NCI-H146 (cell line): ENCODE results near the gene KLF7.
"Not testable (repeated sequence)": the region's sequence is repeated elsewhere in the genome, so short reads cannot be mapped to it uniquely, and the experiment has no call there.

Experiments
- DNase-seq: peaks from one replicate; lab custom pipeline; 2025; lab: John Stamatoyannopoulos, UW

The KLF7 gene

DNA sequence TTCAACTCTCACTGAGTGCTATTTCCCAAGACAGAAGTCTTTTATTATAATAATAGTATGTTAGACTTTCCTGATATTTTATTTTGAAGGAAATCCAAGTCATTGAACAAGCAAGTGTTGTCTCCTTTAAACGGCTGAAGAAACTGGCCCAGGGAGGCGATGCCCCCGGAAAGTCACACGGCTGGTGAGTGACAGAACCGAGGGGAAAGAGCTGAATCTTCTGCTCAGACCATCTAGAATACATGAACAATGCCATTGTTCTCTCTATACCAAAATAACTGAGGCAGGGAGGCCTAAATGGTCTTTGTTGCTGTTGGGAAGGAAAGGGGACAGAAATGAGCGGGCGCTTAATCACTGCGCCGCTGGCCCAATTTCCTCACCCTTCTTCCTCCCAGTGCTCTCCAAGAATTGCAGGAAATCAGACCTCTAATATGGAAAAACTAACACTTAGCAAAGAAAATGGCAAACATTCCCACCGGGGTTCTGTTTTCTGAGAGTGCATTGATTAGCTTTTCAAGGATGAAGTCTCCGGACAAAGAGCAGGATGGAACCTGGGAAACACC lies 101.5 kb downstream of the KLF7 start:
- no peak for DNase-seq

DNA sequence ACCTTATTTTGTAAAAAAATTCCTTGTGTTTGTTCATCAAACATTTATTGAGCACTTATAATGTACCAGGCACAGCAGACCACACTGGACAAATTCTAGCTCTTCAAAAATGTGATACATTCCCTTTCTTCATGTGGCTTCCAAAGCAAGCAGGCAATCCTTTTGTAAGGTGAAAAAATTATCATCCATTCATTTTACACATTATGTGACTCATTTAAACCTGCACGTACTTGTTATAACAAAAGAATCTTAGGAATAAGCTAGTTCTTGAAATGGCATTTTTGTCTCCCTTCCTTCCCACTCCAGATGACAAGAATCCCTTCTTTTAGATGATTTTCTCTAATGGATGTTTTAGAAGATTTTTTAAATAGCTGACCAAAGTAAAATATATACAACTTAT lies 104.6 kb downstream of the KLF7 start:
- no peak for DNase-seq

DNA sequence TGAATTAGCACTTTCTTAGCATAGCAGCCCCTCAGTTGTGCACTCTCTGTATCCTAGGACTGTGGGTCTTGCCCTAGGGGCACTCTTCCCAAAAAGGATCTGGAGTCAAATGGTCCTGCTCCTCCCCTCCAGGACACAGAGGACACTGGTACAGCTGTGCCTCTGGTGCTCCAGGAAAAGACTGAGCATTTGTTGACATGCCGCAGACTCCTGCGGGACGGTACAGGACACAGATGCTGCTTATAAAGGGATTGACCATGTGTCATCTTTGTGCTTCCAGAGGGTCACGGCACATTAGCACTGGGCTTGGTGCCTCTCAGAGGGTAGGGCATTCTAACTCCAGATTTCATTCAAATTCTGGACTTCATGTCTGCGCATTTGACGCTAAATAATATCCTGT lies 110.5 kb downstream of the KLF7 start:
- DNase-seq = no peak

DNA sequence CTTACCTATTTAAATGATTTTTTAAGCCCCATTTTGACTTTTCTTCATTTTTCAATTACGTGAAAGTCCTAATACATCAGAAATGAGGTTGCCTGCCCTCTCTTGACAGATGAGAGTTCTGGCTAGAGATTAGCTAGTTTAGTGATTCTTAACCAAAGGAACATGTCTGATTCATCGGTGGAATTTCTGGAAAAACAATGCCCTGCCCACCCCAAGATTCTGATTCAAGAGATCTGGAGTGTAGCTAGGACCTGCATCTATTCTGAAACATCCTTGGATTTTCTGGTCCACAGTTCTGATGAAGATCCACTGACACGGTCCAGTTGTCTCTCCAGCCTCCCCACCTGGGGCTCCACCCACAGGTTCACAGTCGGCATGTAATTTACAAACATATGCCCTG lies 111.2 kb downstream of the KLF7 start:
- no peak for DNase-seq

DNA sequence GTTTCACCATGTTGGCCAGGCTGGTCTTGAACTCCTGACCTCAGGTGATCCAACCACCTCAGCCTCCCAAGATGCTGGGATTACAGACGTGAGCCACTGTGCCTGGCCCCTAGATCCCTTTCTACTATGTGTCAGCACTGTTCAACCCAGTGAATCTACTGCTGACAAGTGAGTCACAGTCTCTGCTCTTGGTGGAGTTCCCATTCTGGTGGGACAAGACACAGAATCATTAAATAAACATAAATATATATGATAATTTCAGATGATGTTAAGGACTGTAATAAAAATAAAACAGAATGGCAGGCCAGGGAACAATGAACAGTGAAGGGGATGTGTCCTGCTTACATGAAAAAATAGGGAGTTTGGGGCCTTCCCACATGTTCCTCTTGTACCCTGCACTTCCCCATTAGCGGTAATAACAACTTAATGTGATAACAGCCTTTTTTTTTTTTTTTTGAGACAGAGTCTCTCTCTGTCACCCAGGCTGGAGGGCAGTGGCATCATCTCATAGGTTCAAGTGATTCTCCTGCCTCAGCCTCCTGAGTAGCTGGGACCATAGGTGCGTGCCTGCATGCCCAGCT lies 114.3 kb downstream of the KLF7 start:
- no peak for DNase-seq

DNA sequence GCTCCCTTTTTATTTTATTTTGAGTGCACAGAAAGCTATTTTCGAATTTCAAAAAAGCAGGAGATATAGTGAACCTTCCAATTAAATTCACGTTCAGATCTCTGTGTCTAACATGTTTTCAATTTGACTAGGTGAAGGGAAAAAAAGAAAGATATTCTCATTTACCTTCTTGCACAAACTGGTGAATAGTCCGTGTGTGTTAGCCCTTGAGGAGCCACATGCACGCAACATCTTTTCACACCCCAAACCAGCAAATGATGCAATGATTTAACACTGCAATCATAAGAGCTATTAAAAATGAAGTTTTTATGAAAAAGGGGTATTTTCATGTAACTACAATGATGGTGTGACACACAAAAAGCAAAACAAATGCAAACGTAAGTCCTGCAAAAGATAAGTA lies 116.6 kb downstream of the KLF7 start:
- no peak for DNase-seq

DNA sequence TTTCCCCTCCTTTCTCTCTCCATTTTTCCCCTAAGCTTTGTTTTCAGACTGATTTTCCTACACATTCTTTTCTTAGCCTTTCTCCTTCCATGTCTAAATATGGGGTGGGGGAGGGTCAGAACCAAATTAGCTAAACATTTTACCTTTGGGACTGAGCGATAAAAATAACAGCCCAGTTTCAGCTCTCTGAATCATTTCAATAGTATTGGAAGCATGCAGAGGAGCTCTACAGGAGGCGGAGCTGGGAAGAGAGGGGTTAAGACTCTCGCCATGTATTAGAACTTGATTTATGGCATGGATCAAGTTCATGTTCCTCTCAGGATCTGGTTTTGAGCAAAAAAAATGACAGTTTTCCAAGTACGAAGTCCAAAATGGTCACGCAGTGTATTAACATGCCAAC lies 117.3 kb downstream of the KLF7 start:
- no peak for DNase-seq

DNA sequence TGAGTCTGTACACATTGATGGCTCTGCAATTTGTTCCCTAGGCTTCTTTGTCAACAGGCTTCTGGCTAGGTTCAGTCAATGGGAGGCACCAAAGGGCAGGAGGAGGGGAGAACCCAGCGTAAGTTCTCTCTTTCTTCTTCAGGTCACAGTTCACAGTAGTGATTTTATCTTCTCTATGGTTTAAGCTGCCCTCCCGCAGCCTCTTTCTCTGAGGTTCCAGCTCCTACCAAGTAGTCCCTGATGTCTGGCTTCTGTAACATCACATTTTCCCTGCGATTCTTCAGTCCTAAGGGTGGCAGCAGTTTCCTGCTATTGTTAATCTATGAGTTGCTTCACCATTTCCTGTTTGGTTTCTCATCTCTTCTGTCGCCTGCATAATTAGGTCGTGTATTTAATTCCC lies 119.0 kb downstream of the KLF7 start:
- peak; percentile 12 for DNase-seq

DNA sequence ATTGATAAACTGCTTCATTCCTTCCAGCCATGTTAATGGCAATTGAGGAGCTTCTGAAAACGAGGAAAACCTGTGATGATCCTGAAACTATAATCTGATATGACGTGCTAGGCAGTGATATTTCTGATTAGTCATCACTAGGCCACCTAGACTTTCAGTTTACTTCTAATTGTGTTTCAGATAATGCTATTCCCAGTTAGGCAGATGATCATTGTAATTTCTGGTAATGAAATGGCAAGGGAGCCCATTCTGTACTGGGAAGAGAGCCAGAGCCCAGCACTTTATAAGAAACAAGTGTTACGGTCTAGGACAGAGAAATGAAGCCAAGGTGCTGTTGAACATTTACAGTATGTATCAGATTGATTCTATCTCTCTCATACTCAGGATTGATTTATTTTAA lies 120.2 kb downstream of the KLF7 start:
- DNase-seq = no peak

DNA sequence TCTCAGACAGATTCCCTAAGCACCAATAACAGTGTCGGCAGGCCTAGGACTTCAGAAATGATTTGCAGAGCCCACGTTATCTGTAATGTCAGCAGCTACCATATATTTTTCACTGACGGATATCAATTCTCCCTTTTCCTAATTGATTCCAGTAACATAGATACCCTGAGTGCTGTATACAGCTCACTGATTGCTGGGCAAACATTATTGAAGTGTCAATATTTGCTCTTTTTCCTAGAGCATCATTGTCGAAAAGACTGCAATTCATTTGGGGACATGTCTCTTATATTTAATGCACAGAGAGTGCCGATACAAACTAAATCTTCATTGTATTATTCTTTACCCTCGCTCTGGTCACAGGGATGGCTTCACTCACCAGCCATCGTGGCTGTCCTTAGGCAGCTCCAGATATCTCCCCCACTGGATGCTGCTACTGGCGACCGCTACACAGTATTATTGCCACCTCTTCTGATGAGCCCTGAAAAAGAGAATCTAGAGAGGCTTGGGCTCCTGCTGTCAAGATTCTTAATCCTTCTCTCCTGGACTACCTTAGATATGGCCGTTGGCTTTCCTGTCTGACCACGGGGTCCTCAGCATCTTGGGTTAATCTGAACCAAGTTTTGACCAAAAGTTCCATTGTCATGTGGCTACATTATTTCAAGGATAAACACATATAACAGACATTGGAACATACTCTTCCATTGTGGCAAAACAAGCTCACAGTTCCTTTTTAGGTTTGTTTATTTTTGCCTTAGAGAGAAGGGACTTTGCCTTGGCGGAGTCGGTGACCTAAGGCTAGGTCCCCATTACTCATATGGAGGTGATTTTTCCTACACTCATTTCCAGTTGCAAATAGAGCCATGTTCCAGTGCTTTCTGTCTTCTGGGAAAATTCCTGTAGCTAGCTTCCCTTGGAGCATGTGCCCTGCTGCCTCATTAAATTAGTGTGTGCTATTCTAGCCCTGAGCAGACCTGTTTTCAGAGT lies 121.1 kb downstream of the KLF7 start:
- DNase-seq = peak; percentile 58

DNA sequence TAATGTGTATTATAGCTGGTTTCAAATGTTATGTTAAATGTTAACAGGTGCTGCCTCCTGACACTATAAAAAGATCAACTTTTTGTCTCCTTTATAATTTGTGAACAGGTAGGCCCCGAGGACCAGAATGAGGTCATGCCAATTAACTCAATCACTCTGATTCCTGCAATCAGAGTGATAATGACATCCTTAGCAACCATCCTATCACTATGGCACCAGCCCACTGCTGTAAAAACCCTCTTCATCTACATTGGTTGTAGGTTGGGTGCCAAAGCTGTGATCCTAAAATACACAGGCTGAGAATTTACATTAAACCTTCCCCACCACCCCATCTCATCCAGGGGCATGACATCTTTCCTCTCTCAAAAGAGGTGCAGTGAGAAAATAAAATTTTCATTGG lies 122.9 kb downstream of the KLF7 start:
- peak; percentile 65 for DNase-seq

DNA sequence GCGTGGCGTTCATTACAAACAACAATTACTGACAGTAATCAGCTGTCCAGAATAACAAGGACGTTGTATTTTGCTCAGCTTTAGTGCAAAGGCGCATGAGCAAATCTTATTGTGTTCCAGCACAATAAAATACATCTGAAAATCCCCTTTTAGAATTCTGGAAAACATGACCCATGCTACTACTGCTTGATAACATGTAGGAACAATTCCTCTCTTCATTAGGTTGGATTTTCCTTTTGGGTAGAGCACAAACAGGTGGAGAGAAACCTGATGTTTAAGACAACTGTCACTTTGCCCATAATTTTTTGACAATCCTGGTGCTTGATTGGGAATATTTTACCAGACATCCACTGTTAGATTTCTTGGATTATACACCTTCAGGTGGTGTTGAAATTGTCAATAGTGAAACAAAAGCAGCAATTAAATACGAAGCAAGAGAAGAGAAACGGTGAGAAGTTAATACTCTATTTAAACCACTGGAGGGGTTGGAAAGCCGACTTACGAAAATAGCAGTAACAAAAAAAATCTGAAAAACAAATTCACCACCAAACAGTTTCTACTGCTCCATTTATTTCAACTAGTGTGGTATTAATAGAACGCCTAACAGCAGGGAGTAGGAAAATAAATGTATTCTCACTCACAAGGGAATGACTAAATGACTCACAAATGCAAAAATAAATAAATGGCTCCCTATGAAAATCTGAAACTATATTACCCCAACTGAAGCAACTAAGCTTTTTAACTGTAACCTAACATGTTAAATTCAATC lies 123.8 kb downstream of the KLF7 start:
- no peak for DNase-seq

DNA sequence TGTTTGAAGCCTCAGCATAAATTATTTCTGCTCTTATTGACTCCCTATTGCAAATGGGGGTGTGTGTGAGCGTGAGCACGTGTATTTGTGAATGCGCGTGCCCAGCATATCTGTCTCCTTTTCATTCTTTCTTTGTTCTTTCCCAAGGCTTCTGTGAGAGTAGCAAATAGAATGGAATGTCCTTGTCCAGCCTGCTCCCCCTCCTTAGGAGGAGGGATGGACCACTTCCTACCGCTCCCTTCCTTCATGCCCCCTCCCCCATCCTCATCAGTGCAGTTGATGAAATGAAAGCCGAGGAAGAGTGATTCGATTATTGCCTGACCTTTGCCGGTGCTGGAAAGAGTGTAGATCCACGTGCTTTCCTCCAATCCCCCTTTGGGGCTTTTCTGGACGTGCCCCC lies 124.5 kb downstream of the KLF7 start:
- no peak for DNase-seq

DNA sequence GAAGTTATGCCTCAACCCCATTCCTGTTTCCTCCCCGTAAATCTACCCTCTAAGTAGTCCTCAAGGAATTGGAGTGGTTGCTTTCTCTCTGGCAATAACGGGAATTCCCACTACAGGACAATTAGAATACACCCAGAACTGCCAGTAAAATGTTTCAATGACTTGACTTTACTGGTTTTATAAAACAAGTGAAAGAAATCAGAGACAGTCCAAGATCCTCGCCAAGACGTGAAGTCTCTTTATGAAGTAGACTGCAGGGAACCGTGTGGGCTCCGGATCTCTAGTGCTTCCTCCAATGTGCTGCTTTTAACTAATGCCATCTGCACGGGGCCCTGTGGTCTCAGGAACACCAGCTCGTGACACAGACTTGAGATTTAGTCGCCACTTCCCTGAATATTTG lies 125.1 kb downstream of the KLF7 start:
- no peak for DNase-seq

DNA sequence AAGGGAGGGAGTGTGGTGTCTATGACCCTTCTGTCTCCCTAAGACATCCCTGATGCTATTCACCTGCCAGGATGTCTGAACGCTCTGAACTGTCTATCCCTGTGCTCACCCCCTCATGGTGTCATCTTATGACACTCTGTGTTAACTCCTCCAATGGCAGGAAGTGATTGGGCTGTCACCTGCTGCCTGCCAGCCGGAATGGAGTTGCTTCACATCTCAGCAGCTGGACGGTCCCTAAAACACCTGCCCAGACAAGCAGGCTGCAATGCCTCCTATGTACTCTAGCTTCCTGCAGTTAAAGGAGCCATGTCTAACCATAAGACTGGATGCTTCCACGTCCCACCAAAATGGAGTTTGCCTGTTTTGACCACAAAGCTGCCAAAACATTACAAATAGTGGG lies 126.5 kb downstream of the KLF7 start:
- DNase-seq = peak; percentile 64

DNA sequence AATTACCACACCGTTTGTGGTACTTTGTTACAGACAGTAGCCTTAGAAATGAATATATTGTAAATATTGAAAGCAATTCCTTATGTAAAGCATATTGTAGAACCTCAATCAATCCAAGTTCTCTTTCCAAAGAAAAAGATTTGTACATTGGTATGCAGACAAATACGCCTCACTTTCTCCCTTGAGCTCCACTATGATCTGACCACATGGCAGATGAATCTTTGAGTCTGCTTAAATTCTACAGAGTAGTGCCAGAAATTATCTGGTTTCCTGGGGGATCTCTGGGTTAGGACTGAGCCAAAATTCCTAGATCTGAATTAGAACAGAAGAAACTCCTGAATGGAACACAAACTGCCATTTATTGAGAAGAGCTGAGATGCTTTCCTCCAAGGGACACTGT lies 127.4 kb downstream of the KLF7 start:
- no peak for DNase-seq

DNA sequence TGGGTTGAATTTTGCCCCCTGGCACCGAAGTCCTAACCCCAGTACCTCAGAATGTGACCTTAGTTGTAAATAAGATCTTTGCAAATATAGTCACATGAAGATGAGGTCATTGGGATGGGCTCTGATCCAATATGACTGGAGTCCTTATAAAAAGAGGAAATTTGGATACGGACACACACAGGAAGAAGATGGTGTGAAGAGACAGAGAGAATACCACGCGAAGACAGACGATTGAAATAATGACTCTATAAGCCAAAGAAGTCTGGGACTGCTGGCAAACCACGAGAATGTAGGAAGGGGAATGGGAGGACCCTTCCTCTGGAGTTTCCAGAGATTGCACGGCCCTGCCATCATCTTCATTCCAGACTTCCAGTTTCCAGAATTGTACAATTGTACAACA lies 127.9 kb downstream of the KLF7 start:
- DNase-seq = no peak

DNA sequence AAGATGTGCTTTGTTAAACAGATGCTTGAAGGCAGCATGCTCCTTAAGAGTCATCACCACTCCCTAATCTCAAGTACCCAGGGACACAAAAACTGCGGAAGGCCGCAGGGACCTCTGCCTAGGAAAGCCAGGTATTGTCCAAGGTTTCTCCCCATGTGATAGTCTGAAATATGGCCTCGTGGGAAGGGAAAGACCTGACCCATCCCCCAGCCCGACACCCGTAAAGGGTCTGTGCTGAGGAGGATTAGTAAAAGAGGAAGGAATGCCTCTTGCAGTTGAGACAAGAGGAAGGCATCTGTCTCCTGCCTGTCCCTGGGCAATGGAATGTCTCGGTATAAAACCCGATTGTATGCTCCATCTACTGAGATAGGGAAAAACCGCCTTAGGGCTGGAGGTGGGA lies 128.7 kb downstream of the KLF7 start:
- DNase-seq = not testable (repeated sequence)

DNA sequence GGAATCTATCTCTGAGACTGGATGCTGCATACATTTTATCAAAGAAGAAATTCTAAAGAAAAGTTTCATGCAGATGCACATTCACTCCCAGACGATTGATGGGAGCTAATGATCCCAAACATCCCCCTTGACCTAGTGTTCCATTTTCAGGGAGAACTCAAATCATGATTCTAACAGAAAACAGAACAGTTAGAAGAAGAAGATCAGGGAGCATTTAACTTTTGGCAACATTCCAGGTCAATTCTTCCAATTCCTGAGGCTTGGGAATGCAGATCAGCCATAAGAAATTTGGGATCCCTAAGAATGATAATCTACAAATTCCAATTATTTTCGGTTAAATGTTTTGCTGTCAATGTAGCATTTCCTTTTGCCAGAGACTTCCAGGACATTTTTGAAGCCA lies 129.9 kb downstream of the KLF7 start:
- DNase-seq = no peak

DNA sequence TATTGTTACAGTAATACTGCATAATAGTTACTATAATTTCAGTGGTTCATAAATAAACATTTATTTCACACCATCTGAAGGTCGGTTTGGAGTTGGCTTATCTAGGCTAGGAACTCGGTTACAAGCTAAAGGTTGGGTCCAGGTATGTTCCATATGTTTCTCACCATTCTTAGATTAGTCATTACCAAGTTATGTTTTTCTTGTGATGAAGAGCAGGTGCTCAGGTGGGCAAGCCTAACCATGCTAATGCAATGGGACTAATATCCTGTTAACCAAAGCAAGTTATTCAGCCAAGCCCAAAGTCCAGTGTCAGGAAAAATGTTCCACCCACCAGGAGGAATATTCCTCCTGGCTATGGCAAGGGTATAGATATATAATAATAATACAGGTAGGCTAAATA lies 133.3 kb downstream of the KLF7 start:
- DNase-seq = no peak
